Fibroblast of lung (primary cell): ENCODE data around the gene MYOCD. TPM values are rescaled to one million over a fixed set of nuclear protein-coding genes. Genes with fewer than 3 reads are reported as not detected.

ENCODE experiments used
- DNase-seq, 2 donors: peaks; one replicate each; pipeline versions ENCODE4 v3.0.0 to v3.0.0-alpha.2; 2010; ENCODE audit warnings: low read depth in 2 of 2
- H2AFZ ChIP-seq: 2 replicates; pipeline ENCODE4 v1.5.1; 2012; ENCODE audit warnings: low read length, control low read depth, inconsistent platforms
- H3K27ac ChIP-seq: 2 replicates; pipeline ENCODE4 v1.5.1; 2011; ENCODE audit warnings: low read length, control low read depth; ENCODE audit not compliant: insufficient read depth
- H3K27me3 ChIP-seq: 2 replicates; pipeline ENCODE4 v1.5.1; 2011; ENCODE audit warnings: mild to moderate bottlenecking, low read length; ENCODE audit not compliant: control insufficient read depth, insufficient read depth
- H3K36me3 ChIP-seq: 2 replicates; pipeline ENCODE4 v1.5.1; 2011; ENCODE audit warnings: low read length; ENCODE audit not compliant: control insufficient read depth, insufficient read depth
- H3K4me1 ChIP-seq: 2 replicates; pipeline ENCODE4 v1.5.1; 2011; ENCODE audit warnings: low read length; ENCODE audit not compliant: control insufficient read depth, insufficient read depth; ENCODE audit errors: extremely low read depth
- H3K4me2 ChIP-seq: 2 replicates; pipeline ENCODE4 v1.5.1; 2011; ENCODE audit warnings: low read length, control low read depth; ENCODE audit not compliant: insufficient read depth; ENCODE audit errors: extremely low read depth
- H3K4me3 ChIP-seq, 4 experiments: fragments of 200-600 bp in 1 of 4; sonication (generic) in 1 of 4; replicated peaks in 1 of 4; 2 replicates each; pipeline ENCODE4 v1.5.1; 2011 to 2016; ENCODE audit warnings: low read length in 4 of 4, low read depth in 3 of 4, mild to moderate bottlenecking in 3 of 4, control low read depth in 2 of 4, inconsistent platforms in 1 of 4, mixed read lengths in 1 of 4; ENCODE audit not compliant: insufficient read depth in 1 of 4; ENCODE audit errors: control extremely low read depth in 1 of 4
- H3K79me2 ChIP-seq: 2 replicates; pipeline ENCODE4 v1.5.1; 2012; ENCODE audit warnings: mild to moderate bottlenecking, low read length, inconsistent platforms; ENCODE audit not compliant: control insufficient read depth, insufficient read depth
- H3K9ac ChIP-seq: 2 replicates; pipeline ENCODE4 v1.5.1; 2011; ENCODE audit warnings: mild to moderate bottlenecking, low read length, control low read depth; ENCODE audit not compliant: insufficient read depth
- H3K9me3 ChIP-seq: 2 replicates; pipeline ENCODE4 v1.5.1; 2012; ENCODE audit warnings: low read depth, low read length; ENCODE audit not compliant: control insufficient read depth, insufficient read depth
- H4K20me1 ChIP-seq: 2 replicates; pipeline ENCODE4 v1.5.1; 2011; ENCODE audit warnings: low read length; ENCODE audit not compliant: control insufficient read depth, insufficient read depth; ENCODE audit errors: extremely low read depth
- CTCF ChIP-seq, 2 donors: IDR thresholded peaks in 1 of 2; conservative IDR thresholded peaks in 1 of 2; 1 replicate in 1 of 2; 2 replicates in 1 of 2; pipeline ENCODE4 v1.5.1; 2011 to 2012; ENCODE audit warnings: low read length in 2 of 2, control low read depth in 1 of 2, inconsistent platforms in 1 of 2, low read depth in 1 of 2, mild to moderate bottlenecking in 1 of 2
- EZH2 ChIP-seq: IDR thresholded peaks from 2 replicates; pipeline ENCODE4 v1.5.1; 2012; ENCODE audit warnings: low read length, control low read depth, mild to moderate bottlenecking; ENCODE audit errors: missing control alignments
- polyA plus RNA-seq, 2 donors: library from polyadenylated mRNA; depleted of rRNA in 1 of 2; stranded (reverse) in 1 of 2; unstranded in 1 of 2; fragments of >200 nt; gene quantifications; 2 replicates each; pipeline ENCODE4 v1.2.1, GENCODE V29; 2011 to 2012; ENCODE audit warnings: missing spikeins in 1 of 2
- total RNA-seq: library from RNA; depleted of rRNA; stranded (reverse); fragments of >200 nt; gene quantifications from 2 replicates; pipeline ENCODE4 v1.2.1, GENCODE V29; 2014

MYOCD gene
- total and polyA plus RNA-seq, 2 donors (not counting 1 experiment from before 2014, with no cell fraction given) = 0.17 to 0.99 TPM

- Histone ChIP-seq H3K9ac (no peak overlapping the region), H3K4me1 (no peaks in the 10 kb centered on the region), H3K27ac (no peak overlapping the region), H3K79me2 (no peaks in the 10 kb centered on the region), H3K36me3 (no peaks in the 10 kb centered on the region), H3K4me2 (no peak overlapping the region), H3K4me3 (no peak overlapping the region), H3K9me3 (no peaks in the 10 kb centered on the region), H3K27me3 (no peaks in the 10 kb centered on the region), H4K20me1 (no peaks in the 10 kb centered on the region), H2AFZ (no peak overlapping the region)
- DNase-seq = peak; percentile 30 to 34
- TF ChIP-seq EZH2 (no peak), CTCF (conservative IDR thresholded peaks at IDR 0.05 in 1 of 2, IDR thresholded peaks at IDR 0.05 in 1 of 2; ENCODE audit: low read depth in 1 of 2, low read length in 2 of 2) (no peak)
These were observed 8.1 kb downstream of the MYOCD start for GRCh38 chr17:12673788-12674187.

- Histone ChIP-seq H3K4me1 (peaks cover 2% of the 10 kb centered on the region), H3K9ac (no peak overlapping the region), H4K20me1 (no peaks in the 10 kb centered on the region), H3K79me2 (no peaks in the 10 kb centered on the region), H3K27ac (no peak overlapping the region), H3K9me3 (no peaks in the 10 kb centered on the region), H3K27me3 (peaks cover 3% of the 10 kb centered on the region), H2AFZ (peak overlapping the region; percentile 5), H3K36me3 (no peaks in the 10 kb centered on the region), H3K4me3 (peak overlapping the region in 1 of 4 experiments; percentile 10), H3K4me2 (peak overlapping the region; percentile 66)
- DNase-seq = peak in 1 of 2 donors; percentile 49
- TF ChIP-seq CTCF (conservative IDR thresholded peaks at IDR 0.05 in 1 of 2, IDR thresholded peaks at IDR 0.05 in 1 of 2; ENCODE audit: low read depth in 1 of 2, low read length in 2 of 2) (no peak), EZH2 (no peak)
These were observed 14.8 kb downstream of the MYOCD start for GRCh38 chr17:12680407-12680897.

- H3K27ac ChIP-seq = no peak overlapping the region
- TF ChIP-seq CTCF (conservative IDR thresholded peaks at IDR 0.05 in 1 of 2, IDR thresholded peaks at IDR 0.05 in 1 of 2; ENCODE audit: low read depth in 1 of 2, low read length in 2 of 2) (no peak), EZH2 (no peak)
- no peak overlapping the region for H3K4me3 ChIP-seq
- H3K79me2 ChIP-seq = no peaks in the 10 kb centered on the region
- H3K27me3 ChIP-seq = peaks cover 3% of the 10 kb centered on the region
- no peaks in the 10 kb centered on the region for H3K9me3 ChIP-seq
- peaks cover 2% of the 10 kb centered on the region for H3K4me1 ChIP-seq
- H3K9ac ChIP-seq = no peak overlapping the region
- DNase-seq = no peak
- H3K36me3 ChIP-seq = no peaks in the 10 kb centered on the region
- H3K4me2 ChIP-seq = peak overlapping the region; percentile 66
- H2AFZ ChIP-seq = no peak overlapping the region
- no peaks in the 10 kb centered on the region for H4K20me1 ChIP-seq
These were observed 15.3 kb downstream of the MYOCD start for GRCh38 chr17:12680993-12681392.
